Keratinocyte (primary cell): ENCODE data around the gene DDX52.

Source experiments
- EZH2 ChIP-seq: IDR thresholded peaks from one replicate; pipeline ENCODE4 v1.6.1; 2012; ENCODE audit warnings: inconsistent platforms, mild to moderate bottlenecking, low read length, moderate library complexity
- TF ChIP-seq, protein P1 (sequence below), 3 experiments: IDR thresholded peaks in 1 of 3; conservative IDR thresholded peaks in 1 of 3; optimal IDR thresholded peaks in 1 of 3; 2 replicates in 2 of 3; 3 replicates in 1 of 3; pipeline versions ENCODE3 to v1.5.1; 2011; ENCODE audit warnings: low read length in 3 of 3, mild to moderate bottlenecking in 3 of 3, moderate library complexity in 2 of 3, control low read depth in 1 of 3, inconsistent platforms in 1 of 3; ENCODE audit not compliant: insufficient read depth in 2 of 3; ENCODE audit errors: extremely low read depth in 1 of 3

DNA sequence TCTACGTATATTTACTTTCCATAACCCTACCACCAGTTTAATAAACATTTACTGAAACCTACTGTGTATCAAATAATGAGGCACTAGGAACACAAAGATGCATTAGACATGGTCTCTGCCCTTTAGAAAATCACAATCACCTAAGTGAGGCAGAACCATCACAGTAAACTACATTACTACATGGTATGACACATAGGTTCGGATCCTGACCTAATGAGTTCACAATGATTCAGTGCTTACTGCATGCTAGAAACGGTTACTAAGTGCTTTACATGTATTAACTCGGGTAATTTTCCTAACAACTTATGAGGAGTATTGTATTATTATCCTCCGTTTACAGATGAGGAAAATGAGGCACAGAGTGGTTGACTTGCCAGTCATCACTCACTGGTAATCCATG, 28.9 kb downstream of the DDX52 start:
- TF ChIP-seq, protein P1, sequence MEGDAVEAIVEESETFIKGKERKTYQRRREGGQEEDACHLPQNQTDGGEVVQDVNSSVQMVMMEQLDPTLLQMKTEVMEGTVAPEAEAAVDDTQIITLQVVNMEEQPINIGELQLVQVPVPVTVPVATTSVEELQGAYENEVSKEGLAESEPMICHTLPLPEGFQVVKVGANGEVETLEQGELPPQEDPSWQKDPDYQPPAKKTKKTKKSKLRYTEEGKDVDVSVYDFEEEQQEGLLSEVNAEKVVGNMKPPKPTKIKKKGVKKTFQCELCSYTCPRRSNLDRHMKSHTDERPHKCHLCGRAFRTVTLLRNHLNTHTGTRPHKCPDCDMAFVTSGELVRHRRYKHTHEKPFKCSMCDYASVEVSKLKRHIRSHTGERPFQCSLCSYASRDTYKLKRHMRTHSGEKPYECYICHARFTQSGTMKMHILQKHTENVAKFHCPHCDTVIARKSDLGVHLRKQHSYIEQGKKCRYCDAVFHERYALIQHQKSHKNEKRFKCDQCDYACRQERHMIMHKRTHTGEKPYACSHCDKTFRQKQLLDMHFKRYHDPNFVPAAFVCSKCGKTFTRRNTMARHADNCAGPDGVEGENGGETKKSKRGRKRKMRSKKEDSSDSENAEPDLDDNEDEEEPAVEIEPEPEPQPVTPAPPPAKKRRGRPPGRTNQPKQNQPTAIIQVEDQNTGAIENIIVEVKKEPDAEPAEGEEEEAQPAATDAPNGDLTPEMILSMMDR (optimal IDR thresholded peaks at IDR 0.05 in 1 of 3, IDR thresholded peaks at IDR 0.05 in 1 of 3, conservative IDR thresholded peaks at IDR 0.05 in 1 of 3; ENCODE audit: extremely low read depth in 1 of 3, insufficient read depth in 2 of 3, low read length in 3 of 3) = no peak
- TF ChIP-seq EZH2 = no peak
